Liver (tissue), 9 donors: ENCODE results near the gene ITGAE. TPM values are rescaled to one million over a fixed set of nuclear protein-coding genes. Genes with fewer than 3 reads are reported as not detected.

ENCODE experiments used
- DNase-seq: peaks from one replicate; pipeline ENCODE4 v3.0.0-alpha.2; 2017; ENCODE audit warnings: low spot score
- H3K27ac ChIP-seq, 2 donors: one replicate each; pipeline ENCODE4 v1.7.0; 2013; ENCODE audit warnings: inconsistent platforms in 2 of 2, low read length in 2 of 2, control low read depth in 1 of 2, low read depth in 1 of 2, mild to moderate bottlenecking in 1 of 2
- H3K27me3 ChIP-seq, 4 donors: one replicate each; pipeline versions ENCODE4 v1.6.1 to v1.7.0; 2013; ENCODE audit warnings: low read length in 3 of 4, inconsistent platforms in 1 of 4, mild to moderate bottlenecking in 1 of 4, moderate library complexity in 1 of 4; ENCODE audit not compliant: control insufficient read depth in 4 of 4, insufficient read depth in 4 of 4
- H3K36me3 ChIP-seq, 4 donors: one replicate each; pipeline versions ENCODE4 v1.6.1 to v1.7.0; 2013; ENCODE audit warnings: low read length in 3 of 4, mild to moderate bottlenecking in 3 of 4, low read depth in 1 of 4, moderate library complexity in 1 of 4; ENCODE audit not compliant: control insufficient read depth in 4 of 4, insufficient read depth in 3 of 4
- H3K4me1 ChIP-seq, 4 donors: one replicate each; pipeline versions ENCODE4 v1.6.1 to v1.7.0; 2013; ENCODE audit warnings: low read length in 3 of 4, mild to moderate bottlenecking in 3 of 4, moderate library complexity in 1 of 4; ENCODE audit not compliant: control insufficient read depth in 4 of 4, insufficient read depth in 4 of 4
- H3K4me3 ChIP-seq, 3 donors: one replicate each; pipeline versions ENCODE4 v1.6.1 to v1.7.0; 2013; ENCODE audit warnings: low read length in 3 of 3, control low read depth in 1 of 3, low read depth in 1 of 3, mild to moderate bottlenecking in 1 of 3
- H3K9ac ChIP-seq, 2 donors: one replicate each; pipeline ENCODE4 v1.7.0; 2013; ENCODE audit warnings: low read length in 2 of 2, mild to moderate bottlenecking in 2 of 2, moderate library complexity in 2 of 2, control low read depth in 1 of 2, low read depth in 1 of 2
- H3K9me3 ChIP-seq, 4 donors: one replicate each; pipeline versions ENCODE4 v1.6.1 to v1.7.0; 2013; ENCODE audit warnings: low read length in 3 of 4; ENCODE audit not compliant: control insufficient read depth in 4 of 4
- CTCF ChIP-seq: fragments of 150-350 bp; IDR thresholded peaks from 2 replicates; pipeline ENCODE4 v1.5.1; 2017; ENCODE audit warnings: improper control_type of control experiment, low read depth, low read length; ENCODE audit not compliant: missing input control
- EGR1 ChIP-seq, 2 donors: IDR thresholded peaks; 2 replicates each; pipeline ENCODE4 v1.6.1; 2016 to 2018; ENCODE audit warnings: antibody characterized with exemption in 2 of 2, low read depth in 2 of 2
- FOXA1 ChIP-seq: IDR thresholded peaks from 2 replicates; pipeline ENCODE4 v1.6.1; 2016; ENCODE audit warnings: antibody characterized with exemption
- FOXA2 ChIP-seq: IDR thresholded peaks from 2 replicates; pipeline ENCODE4 v1.6.1; 2016; ENCODE audit warnings: antibody characterized with exemption
- HNF4A ChIP-seq, 2 donors: conservative IDR thresholded peaks; 2 replicates each; pipeline ENCODE4 v1.6.1; 2016; ENCODE audit warnings: antibody characterized with exemption in 2 of 2, mild to moderate bottlenecking in 2 of 2
- HNF4G ChIP-seq: IDR thresholded peaks from 2 replicates; pipeline ENCODE4 v1.6.1; 2016; ENCODE audit warnings: antibody characterized with exemption
- JUND ChIP-seq, 2 donors: IDR thresholded peaks; 2 replicates each; pipeline ENCODE4 v1.6.1; 2016; ENCODE audit warnings: antibody characterized with exemption in 2 of 2
- NR2F2 ChIP-seq: IDR thresholded peaks from 2 replicates; pipeline ENCODE4 v1.6.1; 2016; ENCODE audit warnings: antibody characterized with exemption
- RAD21 ChIP-seq, 2 donors: IDR thresholded peaks; 2 replicates each; pipeline ENCODE4 v1.6.1; 2016; ENCODE audit warnings: antibody characterized with exemption in 2 of 2, mild to moderate bottlenecking in 2 of 2
- SP1 ChIP-seq: IDR thresholded peaks from 2 replicates; pipeline ENCODE4 v1.6.1; 2018; ENCODE audit warnings: antibody characterized with exemption, mild to moderate bottlenecking
- TAF1 ChIP-seq: conservative IDR thresholded peaks from 2 replicates; pipeline ENCODE4 v1.6.1; 2016; ENCODE audit warnings: antibody characterized with exemption, mild to moderate bottlenecking
- YY1 ChIP-seq: IDR thresholded peaks from 2 replicates; pipeline ENCODE4 v1.6.1; 2016; ENCODE audit warnings: antibody characterized with exemption, mild to moderate bottlenecking
- ZBTB33 ChIP-seq: IDR thresholded peaks from 2 replicates; pipeline ENCODE4 v1.6.1; 2016; ENCODE audit warnings: antibody characterized with exemption
- WGBS: extraction: QIAGEN DNeasy Blood & Tissue Kit; methylation state at CpG from one replicate; pipeline ENCODE4 v1.1.7; 2013; 5-methylcytosine and 5-hydroxymethylcytosine counted together
- polyA plus RNA-seq, 2 donors: library from polyadenylated mRNA; stranded (reverse) in 1 of 2; unstranded in 1 of 2; fragments of 200-250 nt in 1 of 2; fragments of >200 nt in 1 of 2; fragmentation: Nextera tagmentation in 1 of 2; extraction: Ambion mirVana in 1 of 2; gene quantifications; one replicate each; pipeline versions ENCODE4 v1.2.1 to v1.2.3, GENCODE V29; 2013 to 2015
- total RNA-seq, 2 donors: library from RNA; depleted of rRNA; stranded (reverse); fragments of >200 nt; gene quantifications; one replicate each; pipeline ENCODE4 v1.2.3, GENCODE V29; 2014
- TF ChIP-seq, protein P1 (sequence below): IDR thresholded peaks from 2 replicates; pipeline ENCODE4 v1.6.1; 2016; ENCODE audit warnings: antibody characterized with exemption, mild to moderate bottlenecking
- TF ChIP-seq, protein P2 (sequence below): IDR thresholded peaks from 2 replicates; pipeline ENCODE4 v1.6.1; 2016; ENCODE audit warnings: antibody characterized with exemption
- TF ChIP-seq, protein P3 (sequence below): IDR thresholded peaks from 2 replicates; pipeline ENCODE4 v1.6.1; 2016; ENCODE audit warnings: antibody characterized with exemption
- donor health status: healthy.
- donor health status: healthy.
- donor health status: healthy.
- donor health status: healthy.
- donor health status: healthy.

ITGAE gene
- total and polyA plus RNA-seq, 4 donors, result 6.5 to 17.7 (median 12.1) TPM

DNA sequence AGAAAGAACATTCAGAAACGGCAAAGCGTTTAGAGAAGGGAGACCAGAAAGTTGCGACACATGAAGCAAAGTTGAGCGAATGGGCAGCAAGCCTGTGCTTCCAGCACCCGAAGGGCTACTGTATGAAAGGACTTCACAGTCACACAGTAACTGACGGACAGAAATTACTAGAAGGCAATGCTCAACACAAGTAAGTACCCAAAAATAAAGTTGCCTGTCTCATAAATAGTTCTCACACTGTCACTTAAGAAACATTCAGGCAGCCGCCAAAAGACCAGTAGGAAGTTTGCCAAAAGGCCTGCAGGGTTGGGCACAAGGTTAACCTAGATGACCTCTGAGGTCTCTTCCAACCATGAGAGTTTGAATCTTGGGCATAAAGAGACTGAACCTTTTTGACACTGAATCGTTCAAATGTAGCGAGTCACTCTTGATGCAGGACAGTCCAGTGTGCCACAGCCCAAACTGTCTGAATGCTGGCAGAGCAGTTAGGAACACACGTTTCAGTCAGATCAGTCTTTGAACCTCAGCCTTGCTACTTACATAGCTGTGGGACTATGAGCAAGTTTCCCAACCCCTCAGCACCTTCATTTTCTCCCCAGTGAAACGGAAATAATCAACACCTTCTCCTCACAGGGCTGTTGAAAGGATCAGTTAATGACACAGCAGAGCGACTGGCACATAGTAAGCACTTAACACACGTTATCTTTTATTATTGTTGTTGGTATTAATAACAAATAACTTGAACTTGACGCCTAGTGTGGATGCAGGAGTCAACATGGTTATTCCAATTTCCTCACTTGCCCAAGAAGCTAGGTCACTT lies 34.6 kb upstream of the ITGAE start:
- Histone ChIP-seq H3K4me3 (no peak overlapping the region), H3K4me1 (peaks cover 0 to 5% (median 0%) of the 10 kb centered on the region in 4 donors), H3K9ac (no peak overlapping the region), H3K36me3 (peaks cover 5 to 44% (median 23%) of the 10 kb centered on the region in 4 donors), H3K9me3 (no peaks in the 10 kb centered on the region), H3K27me3 (no peaks in the 10 kb centered on the region), H3K27ac (no peak overlapping the region)
- TF ChIP-seq FOXA1 (no peak), SP1 (no peak), HNF4G (no peak), NR2F2 (no peak), CTCF (no peak), FOXA2 (no peak), EGR1 (IDR thresholded peaks at IDR 0.05; ENCODE audit: low read depth in 2 of 2) (no peak), JUND (IDR thresholded peaks at IDR 0.05) (no peak)
- TF ChIP-seq, protein P1, sequence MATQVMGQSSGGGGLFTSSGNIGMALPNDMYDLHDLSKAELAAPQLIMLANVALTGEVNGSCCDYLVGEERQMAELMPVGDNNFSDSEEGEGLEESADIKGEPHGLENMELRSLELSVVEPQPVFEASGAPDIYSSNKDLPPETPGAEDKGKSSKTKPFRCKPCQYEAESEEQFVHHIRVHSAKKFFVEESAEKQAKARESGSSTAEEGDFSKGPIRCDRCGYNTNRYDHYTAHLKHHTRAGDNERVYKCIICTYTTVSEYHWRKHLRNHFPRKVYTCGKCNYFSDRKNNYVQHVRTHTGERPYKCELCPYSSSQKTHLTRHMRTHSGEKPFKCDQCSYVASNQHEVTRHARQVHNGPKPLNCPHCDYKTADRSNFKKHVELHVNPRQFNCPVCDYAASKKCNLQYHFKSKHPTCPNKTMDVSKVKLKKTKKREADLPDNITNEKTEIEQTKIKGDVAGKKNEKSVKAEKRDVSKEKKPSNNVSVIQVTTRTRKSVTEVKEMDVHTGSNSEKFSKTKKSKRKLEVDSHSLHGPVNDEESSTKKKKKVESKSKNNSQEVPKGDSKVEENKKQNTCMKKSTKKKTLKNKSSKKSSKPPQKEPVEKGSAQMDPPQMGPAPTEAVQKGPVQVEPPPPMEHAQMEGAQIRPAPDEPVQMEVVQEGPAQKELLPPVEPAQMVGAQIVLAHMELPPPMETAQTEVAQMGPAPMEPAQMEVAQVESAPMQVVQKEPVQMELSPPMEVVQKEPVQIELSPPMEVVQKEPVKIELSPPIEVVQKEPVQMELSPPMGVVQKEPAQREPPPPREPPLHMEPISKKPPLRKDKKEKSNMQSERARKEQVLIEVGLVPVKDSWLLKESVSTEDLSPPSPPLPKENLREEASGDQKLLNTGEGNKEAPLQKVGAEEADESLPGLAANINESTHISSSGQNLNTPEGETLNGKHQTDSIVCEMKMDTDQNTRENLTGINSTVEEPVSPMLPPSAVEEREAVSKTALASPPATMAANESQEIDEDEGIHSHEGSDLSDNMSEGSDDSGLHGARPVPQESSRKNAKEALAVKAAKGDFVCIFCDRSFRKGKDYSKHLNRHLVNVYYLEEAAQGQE, result no peak
- TF ChIP-seq, protein P2, sequence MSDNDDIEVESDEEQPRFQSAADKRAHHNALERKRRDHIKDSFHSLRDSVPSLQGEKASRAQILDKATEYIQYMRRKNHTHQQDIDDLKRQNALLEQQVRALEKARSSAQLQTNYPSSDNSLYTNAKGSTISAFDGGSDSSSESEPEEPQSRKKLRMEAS, result no peak
- TF ChIP-seq, protein P3, sequence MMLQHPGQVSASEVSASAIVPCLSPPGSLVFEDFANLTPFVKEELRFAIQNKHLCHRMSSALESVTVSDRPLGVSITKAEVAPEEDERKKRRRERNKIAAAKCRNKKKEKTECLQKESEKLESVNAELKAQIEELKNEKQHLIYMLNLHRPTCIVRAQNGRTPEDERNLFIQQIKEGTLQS, result no peak
- WGBS, result 65% methylated on average over 14 of the region's 14 CpGs
- no peak for DNase-seq

DNA sequence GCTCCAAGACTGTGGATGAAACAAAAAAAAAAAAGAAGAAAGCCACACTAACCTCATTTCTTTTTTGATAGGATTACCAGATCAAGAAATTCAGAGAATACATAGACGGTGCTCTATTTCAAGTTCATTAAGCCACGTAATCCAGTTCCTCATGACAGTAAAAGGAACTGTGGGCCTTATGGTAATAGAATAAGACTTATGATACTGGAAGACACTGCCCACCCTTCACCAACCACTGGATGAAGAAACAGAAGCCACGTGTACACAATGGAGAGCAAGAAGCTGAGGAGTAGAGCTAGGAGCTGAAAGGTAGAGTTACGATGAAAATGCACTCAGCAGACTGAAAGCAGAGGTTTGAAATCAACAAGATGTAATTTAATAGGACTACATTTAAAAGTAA lies 33.8 kb upstream of the ITGAE start:
- Histone ChIP-seq H3K9me3 (no peaks in the 10 kb centered on the region), H3K27ac (no peak overlapping the region), H3K4me1 (peaks cover 0 to 5% (median 0%) of the 10 kb centered on the region in 4 donors), H3K4me3 (no peak overlapping the region), H3K9ac (no peak overlapping the region), H3K36me3 (peaks cover 6 to 37% (median 17%) of the 10 kb centered on the region in 4 donors), H3K27me3 (no peaks in the 10 kb centered on the region)
- 91% methylated on average over 4 of the region's 4 CpGs for WGBS
- DNase-seq, result no peak
- TF ChIP-seq EGR1 (IDR thresholded peaks at IDR 0.05; ENCODE audit: low read depth in 2 of 2), result no peak
- TF ChIP-seq, protein P1, result no peak
- TF ChIP-seq ZBTB33, result no peak
- TF ChIP-seq HNF4A (conservative IDR thresholded peaks at IDR 0.05), result no peak
- TF ChIP-seq, protein P2, result no peak
- TF ChIP-seq, protein P3, result no peak
- no peak for TF ChIP-seq TAF1
- no peak for TF ChIP-seq YY1
- TF ChIP-seq RAD21 (IDR thresholded peaks at IDR 0.05), result no peak
- TF ChIP-seq NR2F2, result no peak
